Lower leg skin (tissue), 3 donors: ENCODE results near the gene ZFAND3.

Experiments used
- CTCF ChIP-seq, 3 donors: fragments of 450-650 bp; IDR thresholded peaks; one replicate each; pipeline ENCODE4 v1.5.1; 2016; ENCODE audit warnings: antibody characterized with exemption in 3 of 3, mild to moderate bottlenecking in 3 of 3, moderate library complexity in 2 of 3
- POLR2A ChIP-seq, 2 donors: fragments of 450-650 bp; IDR thresholded peaks; one replicate each; pipeline ENCODE4 v1.6.1; 2016 to 2017; ENCODE audit warnings: antibody characterized with exemption in 2 of 2, mild to moderate bottlenecking in 1 of 2, moderate library complexity in 1 of 2

- TF ChIP-seq POLR2A (IDR thresholded peaks at IDR 0.05) (no peak), CTCF (IDR thresholded peaks at IDR 0.05) (no peak)
These were observed 174.7 kb downstream of the ZFAND3 start for GRCh38 chr6:37994223-37994622.
